H1 (cell line): ENCODE results near the gene DLEC1. TPM values are rescaled to one million over a fixed set of nuclear protein-coding genes. Genes with fewer than 3 reads are reported as not detected.

ENCODE experiments used
- ASH2L ChIP-seq: fragments of 200-600, 300-600 bp; sonication (generic); IDR thresholded peaks from one replicate; pipeline ENCODE4 v1.7.1; 2017; ENCODE audit warnings: low read length
- BACH1 ChIP-seq: IDR thresholded peaks from 2 replicates; pipeline ENCODE4 v1.6.1; 2012; ENCODE audit warnings: low read length, improper control_type of control experiment
- BCL11A ChIP-seq, 2 experiments: IDR thresholded peaks; one replicate each; pipeline ENCODE4 v1.6.1; 2011; ENCODE audit warnings: low read depth in 2 of 2, low read length in 2 of 2, mild to moderate bottlenecking in 2 of 2
- CHD1 ChIP-seq: IDR thresholded peaks from 2 replicates; pipeline ENCODE4 v1.6.1; 2012; ENCODE audit warnings: low read depth, low read length, improper control_type of control experiment
- CTCF ChIP-seq, 3 experiments: IDR thresholded peaks; 1 replicate in 2 of 3; 2 replicates in 1 of 3; pipeline versions ENCODE4 v1.5.1 to v1.6.1; 2011; ENCODE audit warnings: low read length in 3 of 3, mild to moderate bottlenecking in 3 of 3, inconsistent platforms in 2 of 3, low read depth in 1 of 3, moderate library complexity in 1 of 3; ENCODE audit not compliant: insufficient read depth in 1 of 3; ENCODE audit errors: control extremely low read depth in 1 of 3
- E2F6 ChIP-seq: IDR thresholded peaks from 2 replicates; pipeline ENCODE4 v1.6.1; 2012; ENCODE audit warnings: inconsistent platforms
- EGR1 ChIP-seq: IDR thresholded peaks from 2 replicates; pipeline ENCODE4 v1.6.1; 2011; ENCODE audit warnings: low read depth, low read length, borderline replicate concordance
- EP300 ChIP-seq, 2 experiments: IDR thresholded peaks; 1 replicate in 1 of 2; 2 replicates in 1 of 2; pipeline ENCODE4 v1.6.1; 2011 to 2012; ENCODE audit warnings: low read depth in 2 of 2, low read length in 2 of 2, mild to moderate bottlenecking in 2 of 2, borderline replicate concordance in 1 of 2, inconsistent platforms in 1 of 2, moderate library complexity in 1 of 2
- EZH2 ChIP-seq: fragments of 200-600 bp; sonication (generic); IDR thresholded peaks from 2 replicates; pipeline ENCODE4 v1.7.1; 2012; ENCODE audit warnings: low read depth, mild to moderate bottlenecking, moderate library complexity, low read length, inconsistent platforms; ENCODE audit not compliant: severe bottlenecking
- JUND ChIP-seq: IDR thresholded peaks from 2 replicates; pipeline ENCODE4 v1.6.1; 2011; ENCODE audit warnings: mild to moderate bottlenecking, improper control_type of control experiment, low read length
- KDM5A ChIP-seq: fragments of 200-600 bp; IDR thresholded peaks from 2 replicates; pipeline ENCODE4 v1.7.1; 2012; ENCODE audit warnings: mild to moderate bottlenecking, low read length, inconsistent platforms, mixed read lengths
- MAFK ChIP-seq: IDR thresholded peaks from 2 replicates; pipeline ENCODE4 v1.6.1; 2012; ENCODE audit warnings: low read depth, mild to moderate bottlenecking, improper control_type of control experiment, low read length
- NRF1 ChIP-seq: IDR thresholded peaks from 2 replicates; pipeline ENCODE4 v1.6.1; 2011; ENCODE audit warnings: mild to moderate bottlenecking, low read depth, low read length, improper control_type of control experiment
- PHF8 ChIP-seq: fragments of 200-600 bp; sonication (generic); conservative IDR thresholded peaks from 2 replicates; pipeline ENCODE4 v1.7.1; 2012; ENCODE audit warnings: low read depth, mild to moderate bottlenecking, inconsistent platforms, low read length, moderate library complexity
- POLR2AphosphoS5 ChIP-seq: IDR thresholded peaks from 2 replicates; pipeline ENCODE4 v1.6.1; 2011; ENCODE audit warnings: low read depth, low read length
- SIRT6 ChIP-seq: IDR thresholded peaks from one replicate; pipeline ENCODE4 v1.7.1; 2012; ENCODE audit warnings: low read length, inconsistent platforms
- SIX5 ChIP-seq: IDR thresholded peaks from 2 replicates; pipeline ENCODE4 v1.6.1; 2011; ENCODE audit warnings: mild to moderate bottlenecking, low read depth, low read length
- SP2 ChIP-seq: IDR thresholded peaks from 2 replicates; pipeline ENCODE4 v1.6.1; 2012; ENCODE audit warnings: mild to moderate bottlenecking, low read length, inconsistent platforms
- TBP ChIP-seq: IDR thresholded peaks from 2 replicates; pipeline ENCODE4 v1.6.1; 2011; ENCODE audit warnings: low read depth, low read length, improper control_type of control experiment
- TEAD4 ChIP-seq: IDR thresholded peaks from 2 replicates; pipeline ENCODE4 v1.6.1; 2012; ENCODE audit warnings: low read depth, low read length, inconsistent platforms, mixed read lengths
- USF2 ChIP-seq: IDR thresholded peaks from 2 replicates; pipeline ENCODE4 v1.6.1; 2011; ENCODE audit warnings: low read length, improper control_type of control experiment
- polyA plus RNA-seq, 7 experiments: library from polyadenylated mRNA; depleted of rRNA in 3 of 7; stranded (reverse) in 5 of 7; unstranded in 2 of 7; fragments of >200 nt in 5 of 7; fragments of 200-250 nt in 2 of 7; gene quantifications; 1 replicate in 5 of 7; 2 replicates in 1 of 7; 4 replicates in 1 of 7; pipeline versions ENCODE4 v1.2.1 to v1.2.3, GENCODE V29; 2011 to 2013; ENCODE audit warnings: missing spikeins in 2 of 7, mixed read lengths in 2 of 7
- total RNA-seq: library from RNA; stranded (reverse); fragmentation: NEBNext Ultra II Directional; extraction: Animal tissue kit (Norgen Biotek cat#: 25700); gene quantifications from 2 replicates; pipeline ENCODE4 v1.2.1, GENCODE V29; 2021

The DLEC1 gene
- total and polyA plus RNA-seq, 2 of the 8 experiments (the other 6 are each of a cell fraction or from before 2014, with no cell fraction given), result 0.26 to 0.76 TPM

- TF ChIP-seq USF2, result no peak
- TF ChIP-seq JUND, result peak; percentile 63
- peak; percentile 65 for TF ChIP-seq BACH1
- peak; percentile 6; the same call in 1 of the 2 replicates for TF ChIP-seq SIX5
- no peak for TF ChIP-seq EP300 (IDR thresholded peaks at IDR 0.05; ENCODE audit: borderline replicate concordance in 1 of 2, low read depth in 2 of 2, low read length in 2 of 2)
- TF ChIP-seq POLR2AphosphoS5, result peak; percentile 85
- TF ChIP-seq NRF1, result no peak
- no peak for TF ChIP-seq CHD1
- 0 out of 2 replicates have a peak, but pooled peaks have one; percentile 13 for TF ChIP-seq MAFK
- peak; percentile 40 for TF ChIP-seq E2F6
- TF ChIP-seq EZH2, result no peak
- TF ChIP-seq EGR1, result no peak
- no peak for TF ChIP-seq TEAD4
- TF ChIP-seq ASH2L, result peak; percentile 76
- TF ChIP-seq BCL11A (IDR thresholded peaks at IDR 0.05; ENCODE audit: low read depth in 2 of 2, low read length in 2 of 2), result no peak
- no peak for TF ChIP-seq KDM5A
- peak; percentile 50 for TF ChIP-seq SP2
- peak; percentile 61 for TF ChIP-seq TBP
- TF ChIP-seq CTCF (IDR thresholded peaks at IDR 0.05; ENCODE audit: control extremely low read depth in 1 of 3, insufficient read depth in 1 of 3, low read depth in 1 of 3, low read length in 3 of 3), result no peak
- TF ChIP-seq SIRT6, result no peak
- peak; percentile 71 for TF ChIP-seq PHF8
These were observed 126.1 kb downstream of the DLEC1 start, which contains the start of gene OXSR1 (continued) for GRCh38 chr3:38164952-38165721.
